Measurements from ENCODE around the gene CCDC172.
A peak's percentile ranks its signal among the peaks of the same experiment; 100 is the strongest.
"Not testable (repeated sequence)": the region's sequence is repeated elsewhere in the genome, so short reads cannot be mapped to it uniquely, and the experiment has no call there.

CCDC172 gene

DNA sequence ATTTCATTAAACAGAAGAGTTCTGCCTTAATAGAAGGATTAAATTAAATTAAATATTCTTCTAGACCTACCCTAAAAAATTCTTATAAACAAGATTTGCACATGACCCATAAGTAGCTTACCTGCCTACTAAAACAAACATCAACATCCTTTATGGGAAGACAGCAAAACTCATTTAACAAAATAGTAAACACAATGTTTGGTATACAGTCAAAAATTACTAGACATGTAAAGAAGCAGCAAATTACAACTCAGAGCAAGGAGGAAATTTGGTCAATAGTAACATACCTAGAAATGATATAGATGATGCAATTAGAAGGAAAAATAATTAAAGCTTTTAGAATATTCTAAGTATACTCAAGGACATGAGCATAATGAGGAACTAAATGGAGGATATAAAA is 27.9 kb downstream of the CCDC172 start:
- DNase-seq, result no peak

DNA sequence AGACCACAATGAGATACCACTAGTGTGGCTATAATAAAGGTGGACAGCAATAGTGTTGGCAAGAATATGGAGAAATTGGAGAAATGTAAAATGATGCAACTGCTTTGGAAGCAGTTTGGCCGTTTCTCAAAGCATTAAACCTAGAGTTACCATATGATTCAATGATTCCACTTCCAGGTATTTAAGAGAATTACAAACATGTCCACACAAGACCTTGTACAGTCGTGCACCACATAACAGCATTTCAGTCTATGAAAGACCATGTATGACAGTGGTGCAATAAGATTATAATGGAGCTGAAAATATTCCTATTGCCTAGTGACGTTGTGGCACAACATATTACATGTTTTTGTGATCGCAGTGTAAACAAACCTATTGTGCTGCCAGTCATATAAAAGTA is 29.6 kb downstream of the CCDC172 start:
- DNase-seq, result no peak

DNA sequence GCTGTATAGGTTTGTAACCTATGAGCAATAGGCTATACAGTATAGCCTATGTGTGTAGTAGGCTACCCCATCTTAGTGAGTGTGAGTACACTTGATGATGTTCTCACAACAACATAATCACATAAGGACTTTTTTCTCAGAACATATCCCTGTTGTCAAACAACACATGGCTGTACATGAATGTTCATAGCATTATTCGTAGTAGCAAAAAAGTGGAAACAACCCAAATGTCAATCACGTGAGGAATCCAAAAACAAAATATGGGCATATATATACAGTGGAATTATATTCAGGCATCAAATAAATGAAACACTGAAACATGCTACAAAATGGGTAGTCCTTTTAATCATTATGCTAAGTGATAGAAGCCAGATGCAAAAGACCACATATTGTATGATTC is 31.1 kb downstream of the CCDC172 start:
- no peak for DNase-seq

DNA sequence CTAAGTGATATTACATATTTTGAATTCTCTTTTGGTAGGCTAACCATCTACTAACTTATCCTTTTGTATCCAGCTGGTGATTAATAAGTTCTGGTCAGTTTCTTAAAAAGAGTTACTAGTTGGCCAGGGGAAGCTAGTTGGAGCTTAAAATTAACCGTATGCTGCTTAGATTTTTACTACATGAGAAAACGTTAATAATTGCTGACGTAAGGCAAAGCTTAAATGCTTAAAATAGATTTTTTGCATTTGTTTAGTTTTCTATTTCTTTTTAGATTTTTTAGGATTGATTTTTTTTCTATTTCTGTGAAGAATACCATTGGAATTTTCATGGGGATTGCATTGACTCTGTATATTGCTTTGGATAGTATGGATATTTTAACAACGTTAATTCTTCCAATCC is 32.6 kb downstream of the CCDC172 start:
- DNase-seq, result no peak

DNA sequence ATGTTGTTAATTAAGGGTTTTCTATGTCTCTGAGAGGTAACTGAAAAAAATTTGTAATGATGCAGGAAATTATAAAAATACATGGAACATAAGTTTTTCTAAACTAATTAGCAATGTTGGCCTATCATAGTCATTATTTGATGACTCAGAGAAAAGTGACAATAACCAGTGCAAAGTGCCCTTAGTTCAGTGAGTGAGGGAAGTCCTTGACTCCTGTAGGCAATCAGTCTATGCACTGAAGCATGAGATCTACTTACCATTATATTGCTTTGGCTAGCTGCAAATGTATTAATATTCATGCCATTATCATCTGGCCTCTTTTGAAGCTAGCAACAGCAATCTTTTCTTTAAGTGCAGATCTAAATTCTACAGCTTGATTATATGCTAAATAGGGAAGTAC is 40.6 kb downstream of the CCDC172 start:
- no peak for DNase-seq

DNA sequence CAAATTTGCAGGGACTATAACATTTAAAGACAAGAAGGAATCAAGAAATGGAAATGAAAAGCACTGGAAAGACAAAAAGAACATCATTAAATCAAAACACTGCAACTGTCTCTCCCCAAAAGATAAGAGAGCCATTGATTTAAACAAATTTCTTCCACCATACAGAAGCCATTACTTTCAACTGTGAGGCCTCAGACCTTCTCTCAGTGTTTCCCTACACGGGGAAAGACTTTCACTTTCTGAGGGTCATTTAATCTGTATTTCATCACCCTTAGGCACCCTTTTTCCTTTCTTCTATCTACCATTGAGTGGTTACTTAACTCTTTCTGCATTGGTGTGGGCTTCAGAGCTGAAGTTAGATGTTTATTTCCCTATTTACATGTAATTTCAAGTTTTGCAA is 47.5 kb downstream of the CCDC172 start:
- DNase-seq, result no peak

DNA sequence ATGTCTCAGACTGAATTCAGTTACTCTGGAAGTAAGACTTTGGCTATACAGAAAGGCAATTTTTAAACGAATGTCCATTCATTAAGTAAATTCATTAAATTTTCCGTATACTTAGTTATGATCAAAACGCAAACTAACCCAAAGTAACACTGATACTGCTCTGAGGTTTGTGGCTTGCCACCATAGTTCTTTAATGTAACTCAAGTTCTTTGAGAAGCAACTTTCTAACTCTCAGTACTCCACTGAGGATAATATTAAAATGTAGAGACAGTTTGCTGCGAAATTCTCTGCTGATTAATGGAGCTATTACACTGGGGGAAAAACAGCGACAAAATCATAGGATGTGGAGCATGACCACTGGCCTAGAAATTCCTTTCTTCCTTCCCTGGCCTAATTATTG is 58.0 kb downstream of the CCDC172 start:
- no peak for DNase-seq

DNA sequence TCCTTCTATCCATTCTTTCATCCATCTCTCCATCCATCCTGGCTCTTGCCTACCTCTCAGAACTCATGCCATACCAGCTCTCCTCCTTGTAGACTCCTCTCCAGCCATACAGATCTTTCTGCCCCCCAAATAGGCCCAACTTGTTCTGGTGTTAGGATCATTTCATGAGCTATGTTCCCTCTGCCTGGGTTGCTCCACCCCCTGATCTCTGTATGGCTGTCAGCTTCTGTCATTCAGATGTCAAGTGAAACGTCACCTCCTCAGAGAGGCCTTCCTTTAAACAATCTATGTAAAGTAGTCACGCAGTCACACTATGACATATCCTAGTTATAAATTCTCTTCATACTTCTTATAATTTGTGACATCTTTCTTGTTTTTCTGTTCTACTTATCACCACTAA is 61.1 kb downstream of the CCDC172 start:
- no peak for DNase-seq

DNA sequence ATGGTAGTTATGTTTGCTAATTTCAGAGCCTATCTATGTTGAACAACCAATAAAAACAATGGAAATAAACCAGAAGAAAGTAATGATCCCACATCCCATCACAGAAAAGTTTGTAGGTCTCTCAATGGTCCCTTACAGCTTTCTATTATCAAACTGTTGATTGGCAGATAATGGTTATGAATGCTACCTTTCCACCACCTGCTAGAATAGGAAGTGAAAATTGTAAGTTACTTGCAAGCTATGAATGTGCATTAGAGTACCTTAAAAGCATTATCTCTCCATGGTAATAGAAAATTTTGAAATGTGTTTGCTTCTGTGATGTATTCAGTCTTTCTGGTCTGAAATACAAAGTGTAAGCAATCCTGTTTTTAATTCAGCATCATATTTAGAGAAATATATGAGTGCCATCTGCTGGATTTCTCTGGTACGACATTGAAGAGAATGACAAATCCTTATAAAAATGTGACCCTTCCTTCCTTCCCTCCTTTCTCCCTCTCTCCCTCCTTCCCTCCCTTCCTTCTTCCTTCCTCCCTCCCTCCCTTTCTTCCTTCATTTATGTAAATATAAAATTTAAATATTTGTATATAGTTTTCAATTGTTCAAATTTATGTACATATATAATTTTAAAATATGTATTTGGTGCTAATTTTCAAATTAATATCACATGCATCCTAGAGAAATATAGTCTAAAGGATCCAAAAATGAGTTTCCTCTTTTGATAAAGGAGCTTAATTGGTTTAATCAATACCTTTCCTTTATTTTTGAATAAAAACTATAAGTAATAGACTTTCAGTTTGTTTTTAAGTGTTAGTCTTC is 62.0 kb downstream of the CCDC172 start:
- peak in 1 of 2 donors; percentile 9 for DNase-seq

DNA sequence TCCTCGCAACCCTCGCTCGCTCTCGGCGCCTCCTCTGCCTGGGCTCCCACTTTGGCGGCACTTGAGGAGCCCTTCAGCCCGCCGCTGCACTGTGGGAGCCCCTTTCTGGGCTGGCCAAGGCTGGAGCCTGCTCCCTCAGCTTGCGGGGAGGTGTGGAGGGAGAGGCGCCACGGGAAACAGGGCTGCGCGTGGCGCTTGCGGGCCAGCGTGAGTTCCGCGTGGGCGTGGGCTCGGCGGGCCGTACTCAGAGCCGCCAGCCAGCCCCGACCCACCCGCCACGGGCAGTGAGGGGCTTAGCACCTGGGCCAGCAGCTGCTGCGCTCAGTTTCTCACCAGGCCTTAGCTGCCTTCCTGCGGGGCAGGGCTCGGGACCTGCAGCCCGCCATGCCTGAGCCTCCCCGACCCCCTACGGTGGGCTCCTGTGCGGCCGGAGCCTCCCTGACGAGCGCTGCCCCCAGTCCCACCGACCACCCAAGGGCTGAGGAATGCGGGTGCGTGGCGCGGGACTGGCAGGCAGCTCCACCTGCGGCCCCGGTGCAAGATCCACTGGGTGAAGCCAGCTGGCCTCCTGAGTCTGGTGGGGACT is 69.1 kb downstream of the CCDC172 start:
- DNase-seq, result not testable (repeated sequence)

DNA sequence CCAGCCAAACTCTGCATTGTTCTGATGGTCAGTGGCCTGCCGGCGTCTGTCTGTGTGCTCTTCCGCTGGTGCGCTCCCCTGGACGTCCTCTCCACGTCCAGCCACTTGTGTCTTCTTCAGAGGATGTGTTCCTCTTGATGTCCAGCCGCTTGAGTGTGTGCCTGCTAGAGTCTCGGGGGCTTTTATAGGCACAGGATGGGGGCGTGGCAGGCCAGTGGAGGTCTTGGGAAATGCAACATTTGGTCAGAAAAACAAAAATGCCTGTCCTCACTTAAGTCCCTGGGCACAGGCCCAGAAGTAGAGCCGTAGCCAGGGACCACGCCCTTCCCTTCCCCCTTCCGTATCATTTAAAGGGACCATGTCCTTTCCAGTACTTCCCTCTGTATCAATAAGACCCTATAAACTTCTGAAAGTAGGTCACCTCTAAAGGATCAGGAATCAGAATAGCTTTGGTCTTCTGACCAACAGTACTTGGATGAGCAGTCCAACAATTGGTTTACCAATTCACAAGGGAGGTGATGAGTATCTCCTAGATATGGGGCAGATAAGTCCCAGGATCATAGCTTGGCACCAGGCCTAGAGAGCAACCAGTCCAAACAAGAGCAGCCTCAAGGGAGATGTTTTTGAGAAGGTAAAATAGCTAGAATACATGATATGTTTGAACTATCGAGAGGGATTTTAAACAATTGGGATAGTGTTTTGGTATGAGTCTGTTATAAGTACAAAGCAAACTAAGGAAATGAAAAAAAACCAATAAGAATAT is 71.2 kb downstream of the CCDC172 start:
- DNase-seq, result no peak

DNA sequence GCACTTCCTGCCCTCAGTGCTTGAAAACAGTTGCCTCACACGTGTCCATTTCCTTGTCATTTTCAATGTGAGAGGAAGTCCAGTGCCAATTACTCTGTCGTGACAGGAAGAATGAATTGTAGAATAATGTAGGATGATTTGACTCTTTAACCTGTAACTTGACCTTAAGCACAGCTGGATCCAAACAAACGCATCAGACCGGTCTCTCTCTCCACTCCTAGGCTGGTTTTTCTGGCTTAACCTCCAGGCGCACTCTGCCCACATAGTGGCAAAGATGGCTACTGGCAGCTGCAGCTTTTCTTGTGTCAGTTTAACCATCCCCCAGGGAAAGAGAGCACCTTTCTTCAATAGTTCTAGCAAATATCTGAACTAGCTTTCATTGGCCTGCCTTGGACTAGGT is 74.0 kb downstream of the CCDC172 start:
- DNase-seq, result no peak

DNA sequence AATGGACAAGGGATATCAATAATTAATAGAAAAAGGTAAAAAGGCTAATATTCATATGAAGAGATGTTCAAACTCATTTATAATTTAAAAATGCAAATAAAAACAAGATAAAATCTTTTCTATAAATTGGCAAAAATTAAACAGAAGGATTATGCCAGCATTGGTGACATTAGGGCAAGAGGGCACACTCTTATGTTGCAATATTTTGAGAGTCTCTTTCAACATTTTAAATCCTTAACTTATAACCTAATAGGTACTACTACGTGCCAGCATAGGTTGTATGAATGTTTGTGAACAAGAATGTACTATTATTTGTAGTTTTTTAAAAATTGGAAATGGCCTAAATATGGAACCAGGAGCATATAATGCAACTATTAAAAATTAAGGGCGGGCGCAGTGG is 78.6 kb downstream of the CCDC172 start:
- no peak for DNase-seq

DNA sequence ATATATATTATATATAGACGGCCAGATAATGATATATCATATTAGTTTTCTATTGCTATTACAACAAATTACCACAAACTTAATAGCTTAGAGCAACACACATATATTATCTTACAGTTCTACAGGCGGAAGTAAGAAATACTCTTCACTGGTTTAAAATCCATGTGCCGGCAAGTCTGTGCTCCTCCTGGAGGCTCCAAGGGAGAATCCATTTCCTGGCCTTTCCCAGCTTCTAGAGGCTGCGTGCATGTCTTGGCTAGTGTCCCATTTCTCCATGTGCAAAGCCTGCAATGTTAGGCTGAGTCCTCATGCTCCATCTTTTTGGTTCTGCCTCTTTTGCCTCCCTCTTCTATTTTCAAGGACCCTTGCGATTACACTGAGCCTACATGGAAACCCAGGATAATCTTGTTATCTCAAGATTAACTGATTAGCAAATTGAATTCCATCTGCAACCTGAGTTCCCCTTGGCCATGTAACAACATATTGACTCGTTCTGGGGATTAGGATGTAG is 79.5 kb downstream of the CCDC172 start:
- no peak for DNase-seq

DNA sequence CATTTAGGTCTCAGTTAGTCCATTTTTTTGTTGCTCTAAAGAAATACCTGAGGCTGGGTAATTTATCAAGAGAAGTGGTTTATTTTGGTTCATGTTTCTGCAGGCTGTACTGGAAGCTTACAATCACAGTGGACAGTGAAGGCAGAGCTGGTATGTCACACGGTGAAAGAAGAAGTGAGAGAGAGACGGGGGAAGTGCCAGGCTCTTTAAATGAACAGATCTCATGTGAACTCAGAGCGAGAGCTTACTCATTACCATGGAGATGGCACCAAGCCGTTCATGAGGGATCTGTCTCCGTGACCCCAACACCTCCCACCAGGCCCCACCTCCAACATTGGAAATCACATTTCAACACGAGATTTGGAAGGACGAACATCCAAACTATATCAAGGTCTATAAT is 84.5 kb downstream of the CCDC172 start:
- DNase-seq, result no peak

DNA sequence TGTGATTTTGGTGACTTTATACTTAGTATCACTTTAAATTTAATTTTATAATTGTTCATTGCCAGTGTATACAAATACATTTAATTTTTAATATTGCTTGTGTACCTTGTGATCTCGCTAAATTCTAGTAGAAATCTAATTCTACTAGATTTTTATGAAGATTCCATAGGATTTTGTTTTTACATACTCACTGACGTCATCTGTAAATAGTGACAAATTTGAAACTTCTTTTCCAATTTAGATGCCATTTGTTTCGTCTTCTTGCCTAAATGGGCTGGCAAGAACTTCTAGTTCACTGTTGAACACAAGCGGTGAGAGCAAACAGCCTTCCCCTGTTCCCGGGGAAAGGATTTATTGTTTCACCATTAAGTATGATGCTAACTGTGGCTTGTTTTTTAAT is 86.1 kb downstream of the CCDC172 start:
- DNase-seq, result no peak

DNA sequence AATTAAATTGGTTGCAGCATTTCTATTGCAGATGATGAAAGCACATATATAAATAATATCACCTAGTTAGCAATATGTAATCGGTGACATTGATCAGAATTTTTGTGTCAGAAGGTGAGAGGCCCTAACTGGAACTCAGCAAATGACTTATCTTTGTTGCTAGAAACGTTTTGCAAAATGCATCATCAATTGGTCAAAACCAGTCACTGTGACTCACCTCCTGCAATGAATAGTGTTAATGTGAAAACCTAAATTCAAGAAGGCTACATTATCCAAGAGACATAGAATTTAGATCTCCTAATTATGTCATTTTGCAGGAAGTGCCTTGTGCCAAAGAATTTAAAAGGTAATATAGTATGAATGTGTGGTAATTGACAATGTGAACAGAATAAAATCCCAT is 93.6 kb downstream of the CCDC172 start:
- DNase-seq, result no peak

DNA sequence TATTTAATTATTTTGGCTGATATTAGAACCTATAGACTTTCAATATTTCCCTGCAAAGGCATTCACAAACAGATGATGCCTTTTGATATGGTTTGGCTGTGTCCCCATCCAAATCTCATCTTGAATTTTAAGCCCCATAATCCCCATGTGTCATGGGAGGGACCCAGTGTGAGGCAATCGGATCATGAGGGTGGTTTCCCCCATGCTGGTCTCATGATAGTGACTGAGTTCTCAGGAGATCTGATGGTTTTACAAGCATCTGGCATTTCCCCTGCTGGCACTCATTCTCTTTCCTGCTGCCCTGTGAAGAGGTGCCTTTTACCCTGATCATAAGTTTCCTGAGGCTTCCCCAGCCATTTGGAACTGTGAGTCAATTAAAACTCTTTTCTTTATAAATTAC is 94.1 kb downstream of the CCDC172 start:
- DNase-seq, result no peak

DNA sequence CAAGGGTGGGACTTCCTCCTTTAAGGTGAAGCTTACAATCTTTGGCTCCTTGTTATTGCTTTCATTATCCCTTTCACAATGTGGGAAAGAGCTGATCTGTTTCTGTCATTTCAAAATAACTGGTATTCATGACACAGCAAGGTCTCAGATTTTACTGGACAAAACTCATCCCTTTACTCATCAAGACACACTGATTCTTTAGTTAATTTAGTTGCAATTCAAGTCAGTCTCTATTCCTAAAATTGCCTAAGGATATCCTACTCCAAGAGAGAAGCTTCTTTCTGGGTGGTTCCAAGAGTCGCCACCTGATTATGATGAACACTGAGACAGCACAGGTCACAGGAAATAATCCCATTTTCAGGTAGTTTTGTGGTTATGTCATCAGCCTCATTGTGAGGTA is 97.6 kb downstream of the CCDC172 start:
- no peak for DNase-seq

DNA sequence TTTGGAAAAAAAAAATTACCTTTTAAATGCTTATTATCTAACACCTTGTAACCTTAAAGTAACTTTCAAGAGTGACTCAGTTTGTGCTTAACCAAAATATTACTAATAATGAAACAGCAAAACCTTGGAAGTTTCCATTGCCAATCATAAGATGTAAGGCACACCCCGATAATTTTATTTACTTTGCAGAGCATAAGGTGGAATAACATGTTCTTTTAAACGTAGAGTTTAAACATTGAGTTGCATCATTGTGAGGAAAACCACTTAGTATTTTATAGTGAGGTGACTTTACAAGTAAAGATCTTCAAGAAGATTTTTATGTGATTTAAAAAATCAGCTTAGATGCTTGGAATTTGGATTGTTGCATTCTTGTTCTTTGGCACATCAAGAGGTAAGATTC is 103.4 kb downstream of the CCDC172 start, which contains the start of gene PNLIPRP3:
PNLIPRP3 (plus strand) TSS at position 177 of the 400 bp plus-strand sequence; CDS start at position 343, 166 bp downstream.
- DNase-seq, result no peak

DNA sequence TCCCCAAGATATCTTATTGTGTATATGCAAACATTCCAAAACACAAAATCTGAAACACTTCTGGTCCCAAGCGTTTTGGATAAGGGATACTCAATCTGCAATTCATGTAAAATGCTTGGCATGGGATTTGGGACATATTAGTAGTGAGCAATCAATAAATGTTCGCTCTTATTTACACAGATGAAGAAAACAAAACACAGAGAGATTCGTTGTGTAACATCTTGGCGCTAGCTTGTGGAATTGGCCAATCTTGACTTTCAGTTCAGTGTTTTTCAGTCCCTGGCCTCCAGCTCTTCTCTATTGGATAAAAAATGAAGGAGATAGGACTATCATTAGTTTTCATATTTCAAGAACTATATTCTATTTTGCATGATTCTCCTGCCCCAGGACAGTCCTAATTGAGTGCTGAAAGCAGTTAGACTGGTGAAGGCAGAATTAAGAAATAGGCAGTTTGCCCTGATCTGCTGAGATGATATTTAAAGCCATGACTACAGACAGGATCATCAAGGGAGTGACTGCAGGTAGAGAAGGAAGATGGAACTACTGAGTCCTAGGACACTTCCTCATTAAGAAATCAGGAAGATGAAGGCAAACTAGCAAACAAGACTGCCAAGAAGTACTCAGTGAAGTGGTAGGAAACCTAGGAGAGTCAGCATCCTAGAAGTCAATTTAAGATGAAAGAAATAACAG is 105.2 kb downstream of the CCDC172 start:
- DNase-seq, result no peak
